ENCODE measurements around the gene PIK3R3.

Gene PIK3R3

GRCh38 chr1:46176211-46176865 is 43.9 kb upstream of the PIK3R3 start, which contains the start of gene P3R3URF:
TSS of gene P3R3URF (minus strand) at chr1:46176488. CDS start at chr1:46176471, 17 bp downstream.
- Histone ChIP-seq H3K9me3 (no peaks in the 10 kb centered on the region), H3K36me3 (no peaks in the 10 kb centered on the region), H3K27ac (peak within 1 kb of the TSS; percentile 71 to 78), H3K4me1 (peaks cover 0 to 45% (median 28%) of the 10 kb centered on the region in 4 donors), H3K4me3 (no peak within 1 kb of the TSS), H3K27me3 (no peaks in the 10 kb centered on the region)
- intact Hi-C loops (cut with DNase I; ENCODE audit: low total_unique reads) = no loop called here
- no peak for TF ChIP-seq CTCF (IDR thresholded peaks at IDR 0.05)
- DNase-seq = no peak

GRCh38 chr1:46175243-46175642 is 42.8 kb upstream of the PIK3R3 start:
- peaks cover 0 to 47% (median 29%) of the 10 kb centered on the region in 4 donors for H3K4me1 ChIP-seq
- no peak for TF ChIP-seq CTCF (IDR thresholded peaks at IDR 0.05)
- H3K36me3 ChIP-seq = no peaks in the 10 kb centered on the region
- intact Hi-C loops (cut with DNase I; ENCODE audit: low total_unique reads) = loop anchor here (2.0 kb wide), 1 partner anchor 42 kb away; the partner anchor contains the start of gene PIK3R3
- H3K27me3 ChIP-seq = no peaks in the 10 kb centered on the region
- H3K9me3 ChIP-seq = no peaks in the 10 kb centered on the region
- DNase-seq = no peak
- H3K27ac ChIP-seq = peak overlapping the region; percentile 71 to 78
- no peak overlapping the region for H3K4me3 ChIP-seq

GRCh38 chr1:46174448-46175231 is 42.2 kb upstream of the PIK3R3 start, which contains the start of gene TSPAN1:
TSS of gene TSPAN1 (plus strand) at chr1:46175087. CDS start at chr1:46181108, 6,021 bp downstream.
- H3K9me3 ChIP-seq = no peaks in the 10 kb centered on the region
- H3K27ac ChIP-seq = peak within 1 kb of the TSS; percentile 71 to 78
- H3K4me1 ChIP-seq = peaks cover 0 to 41% (median 29%) of the 10 kb centered on the region in 4 donors
- no peak for TF ChIP-seq CTCF (IDR thresholded peaks at IDR 0.05)
- no peaks in the 10 kb centered on the region for H3K36me3 ChIP-seq
- peak; percentile 68 to 90 for DNase-seq
- intact Hi-C loops (cut with DNase I; ENCODE audit: low total_unique reads) = loop anchor here (2.0 kb wide), 1 partner anchor 42 kb away; the partner anchor contains the start of gene PIK3R3
- H3K4me3 ChIP-seq = no peak within 1 kb of the TSS
- no peaks in the 10 kb centered on the region for H3K27me3 ChIP-seq

GRCh38 chr1:46173361-46173856 is 41.0 kb upstream of the PIK3R3 start:
- TF ChIP-seq CTCF (IDR thresholded peaks at IDR 0.05) = no peak
- H3K4me1 ChIP-seq = peaks cover 0 to 36% (median 26%) of the 10 kb centered on the region in 4 donors

GRCh38 chr1:46172321-46172720 is 39.9 kb upstream of the PIK3R3 start:
- H3K4me1 ChIP-seq = peaks cover 0 to 37% (median 26%) of the 10 kb centered on the region in 4 donors
- no peak overlapping the region for H3K27ac ChIP-seq
- intact Hi-C loops (cut with DNase I; ENCODE audit: low total_unique reads) = no loop called here

More at GRCh38 chr1:46173361-46173856, 41.0 kb upstream of the PIK3R3 start:
- Histone ChIP-seq H3K4me3 (no peak overlapping the region), H3K36me3 (no peaks in the 10 kb centered on the region), H3K9me3 (no peaks in the 10 kb centered on the region), H3K27me3 (peaks cover 0 to 4% of the 10 kb centered on the region in 2 donors), H3K27ac (peak overlapping the region in 1 of 2 donors; percentile 71)
- no peak for DNase-seq
- intact Hi-C loops (cut with DNase I; ENCODE audit: low total_unique reads) = no loop called here

More at GRCh38 chr1:46172321-46172720, 39.9 kb upstream of the PIK3R3 start:
- H3K27me3 ChIP-seq = peaks cover 0 to 9% of the 10 kb centered on the region in 2 donors
- no peaks in the 10 kb centered on the region for H3K36me3 ChIP-seq
- no peak overlapping the region for H3K4me3 ChIP-seq
- H3K9me3 ChIP-seq = no peaks in the 10 kb centered on the region
- DNase-seq = no peak
- TF ChIP-seq CTCF (IDR thresholded peaks at IDR 0.05) = no peak
